ENCODE results near the gene SHANK1.

GRCh38 chr19:50708179-50708879 lies 11.3 kb downstream of the SHANK1 start:
- TF ChIP-seq CTCF (IDR thresholded peaks at IDR 0.05) (no peak), POLR2A (IDR thresholded peaks at IDR 0.05) (no peak)
